NK-92 treated with Interleukin-12 subunit alpha and Interleukin-12 subunit beta, amount 100 ng/mL, for 24 hours (cell line): ENCODE results near the gene TMC6.
"Not testable (repeated sequence)": the region's sequence is repeated elsewhere in the genome, so short reads cannot be mapped to it uniquely, and the experiment has no call there.

Experiments used
- DNase-seq: peaks from one replicate; lab custom pipeline; 2025; lab: John Stamatoyannopoulos, UW

TMC6 gene

GRCh38 chr17:78154903-78155811 is 26.6 kb upstream of the TMC6 start:
- no peak for DNase-seq

GRCh38 chr17:78151514-78152008 is 23.0 kb upstream of the TMC6 start:
- DNase-seq: no peak

- no peak for DNase-seq
Observed at GRCh38 chr17:78148286-78149016, 19.9 kb upstream of the TMC6 start.

GRCh38 chr17:78147315-78147998 is 18.9 kb upstream of the TMC6 start:
- no peak for DNase-seq

GRCh38 chr17:78146881-78147280 is 18.3 kb upstream of the TMC6 start:
- no peak for DNase-seq

GRCh38 chr17:78146471-78146869 is 17.9 kb upstream of the TMC6 start:
- DNase-seq: no peak

GRCh38 chr17:78144736-78145641 is 16.4 kb upstream of the TMC6 start:
- no peak for DNase-seq

- no peak for DNase-seq
Observed at GRCh38 chr17:78144147-78144719, 15.7 kb upstream of the TMC6 start.

GRCh38 chr17:78143214-78144146 is 14.9 kb upstream of the TMC6 start:
- no peak for DNase-seq

- no peak for DNase-seq
Observed at GRCh38 chr17:78142119-78142861, 13.7 kb upstream of the TMC6 start.

- DNase-seq: no peak
Observed at GRCh38 chr17:78141437-78142118, 13.0 kb upstream of the TMC6 start.

- DNase-seq: peak; percentile 72
Observed at GRCh38 chr17:78140169-78141051, 11.9 kb upstream of the TMC6 start.

- not testable (repeated sequence) for DNase-seq
Observed at GRCh38 chr17:78139861-78140168, 11.3 kb upstream of the TMC6 start.

GRCh38 chr17:78138204-78139060 is 9.9 kb upstream of the TMC6 start:
- no peak for DNase-seq

- no peak for DNase-seq
Observed at GRCh38 chr17:78137392-78138203, 9.0 kb upstream of the TMC6 start.
